HG03196 (cell line): ENCODE data around the gene KIF12.
"Not testable (repeated sequence)": the region's sequence is repeated elsewhere in the genome, so short reads cannot be mapped to it uniquely, and the experiment has no call there.

ENCODE experiments used
- ATAC-seq: cut with Tn5 transposase; IDR thresholded peaks from one replicate; pipeline ENCODE4 v1.9.1; 2021; ENCODE audit not compliant: unreplicated experiment

The KIF12 gene

GRCh38 chr9:114086009-114086408, 13.1 kb downstream of the KIF12 start:
- ATAC-seq = no peak

DNA sequence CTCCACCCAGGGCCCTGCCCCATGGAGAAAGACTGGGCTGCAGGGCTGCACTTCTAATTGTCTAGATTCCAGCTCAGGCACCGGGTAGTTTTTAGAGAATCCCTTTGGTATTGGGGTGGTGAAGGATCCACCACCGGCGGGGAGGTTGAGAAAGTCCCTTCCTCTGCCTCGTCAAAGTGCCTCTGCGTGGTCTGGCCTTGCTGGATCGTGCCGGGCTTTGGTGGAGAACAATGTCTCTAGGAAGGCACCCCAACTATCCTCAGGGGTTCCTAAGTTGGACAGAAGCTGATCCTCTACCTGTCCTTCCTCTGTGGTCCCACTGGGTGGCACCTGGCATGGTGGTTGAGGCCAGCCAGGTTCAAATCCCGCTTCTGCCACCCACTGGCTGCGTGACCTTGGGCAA, 13.7 kb downstream of the KIF12 start:
- ATAC-seq = no peak

DNA sequence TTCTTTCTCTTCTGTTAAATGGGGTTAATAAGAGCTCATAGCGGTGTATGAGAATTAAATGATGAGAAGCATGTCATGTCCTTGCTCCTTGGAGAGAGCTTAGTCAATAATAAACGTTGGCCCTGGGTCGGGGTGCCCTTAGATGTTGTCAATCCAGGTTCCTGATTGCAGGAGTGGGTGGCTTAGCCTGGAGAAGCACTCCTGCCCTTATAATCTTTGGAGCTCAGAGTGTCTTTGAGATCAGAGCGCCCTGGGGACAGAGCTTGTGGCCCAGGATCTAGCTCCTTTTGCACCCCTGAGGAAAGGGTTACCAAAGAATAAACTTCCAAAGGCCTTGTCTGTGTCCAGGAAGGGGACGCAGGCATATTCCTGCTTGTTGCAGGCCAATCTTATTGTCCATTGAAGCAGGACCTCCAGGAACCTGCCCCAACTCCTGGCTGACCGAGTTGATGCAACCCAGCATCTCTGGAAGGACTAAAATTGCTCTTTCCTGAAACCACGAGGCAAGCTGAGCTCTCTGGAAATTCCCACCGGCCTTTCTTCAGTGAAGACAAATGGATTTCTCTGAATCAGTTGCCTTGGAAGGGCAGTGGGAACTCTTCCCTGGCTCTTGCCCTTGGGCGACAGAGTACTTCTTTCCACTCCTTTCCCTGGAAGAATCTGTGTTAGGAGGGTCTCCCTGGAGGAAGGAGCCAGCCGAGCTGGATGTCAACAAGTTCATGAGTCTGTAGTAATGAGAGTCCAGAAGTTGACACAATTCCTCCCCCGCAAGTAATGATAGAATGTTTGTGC, 14.6 kb downstream of the KIF12 start:
- ATAC-seq = no peak

- no peak for ATAC-seq
Measured at GRCh38 chr9:114083666-114084065, 15.4 kb downstream of the KIF12 start.

DNA sequence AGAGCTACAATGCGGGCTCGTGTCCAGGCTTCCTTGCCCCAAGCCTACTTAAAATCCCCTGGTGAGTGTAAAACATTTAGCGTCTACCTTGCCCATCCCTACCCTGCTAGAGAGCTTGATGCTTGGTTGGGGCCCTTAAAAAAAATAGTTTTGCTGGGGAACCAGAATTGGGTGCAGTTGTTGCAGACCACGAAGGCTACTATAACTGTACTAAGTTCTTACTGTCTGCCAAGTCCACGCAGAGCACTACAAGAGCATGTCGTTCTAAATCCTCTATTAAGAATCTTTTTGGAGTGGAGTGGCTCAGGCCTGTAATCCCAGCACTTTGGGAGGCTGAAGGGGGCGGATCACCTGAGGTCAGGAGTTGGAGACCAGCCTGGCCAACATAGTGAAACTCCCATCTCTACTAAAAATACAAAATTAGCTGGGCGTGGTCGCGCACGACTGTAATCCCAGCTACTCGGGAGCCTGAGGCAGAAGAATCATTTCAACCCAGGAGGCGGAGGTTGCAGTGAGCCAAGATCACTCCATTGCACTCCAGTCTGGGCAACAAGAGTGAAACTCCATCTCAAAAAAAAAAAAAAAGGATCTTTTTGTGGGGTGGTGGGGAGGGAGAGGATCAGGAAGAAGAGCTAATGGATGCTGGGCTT, 16.2 kb downstream of the KIF12 start:
- not testable (repeated sequence) for ATAC-seq

- ATAC-seq = peak; percentile 79
Measured at GRCh38 chr9:114082017-114082762, 16.9 kb downstream of the KIF12 start.

- no peak for ATAC-seq
Measured at GRCh38 chr9:114081441-114082016, 17.6 kb downstream of the KIF12 start.

DNA sequence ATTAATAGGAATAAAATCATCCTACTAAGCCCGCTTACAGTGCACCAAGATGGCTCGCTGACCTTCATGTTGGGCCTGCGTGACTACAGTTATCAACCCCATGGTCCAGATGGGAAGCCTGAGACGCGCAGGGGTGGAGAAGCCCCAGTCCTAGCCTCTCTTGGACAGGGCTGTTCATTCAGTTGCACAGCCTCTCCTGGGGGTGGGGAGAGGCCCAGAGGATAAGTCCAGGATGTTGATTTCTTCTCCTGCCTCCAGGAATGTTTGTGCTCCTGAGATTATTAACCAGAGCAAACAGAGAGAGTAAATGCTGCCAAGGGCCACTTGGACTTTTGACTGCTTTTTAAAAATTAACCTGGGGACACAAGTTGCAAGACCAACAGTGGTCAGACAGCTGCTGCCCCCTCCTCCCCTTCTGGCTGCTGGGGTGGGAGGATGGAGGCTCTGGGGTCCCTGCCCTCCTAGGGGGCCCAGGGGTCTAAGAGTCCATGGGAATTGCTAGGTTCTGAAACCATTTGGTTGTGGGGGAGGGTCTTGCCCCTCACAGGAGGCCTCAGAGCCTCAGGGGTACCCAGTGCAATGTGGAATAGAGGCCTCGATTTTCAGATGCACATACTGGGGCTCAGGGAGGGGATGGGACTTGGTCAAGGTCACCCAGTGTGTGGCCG, 18.2 kb downstream of the KIF12 start:
- no peak for ATAC-seq

- no peak for ATAC-seq
Measured at GRCh38 chr9:114080195-114080772, 18.8 kb downstream of the KIF12 start.

DNA sequence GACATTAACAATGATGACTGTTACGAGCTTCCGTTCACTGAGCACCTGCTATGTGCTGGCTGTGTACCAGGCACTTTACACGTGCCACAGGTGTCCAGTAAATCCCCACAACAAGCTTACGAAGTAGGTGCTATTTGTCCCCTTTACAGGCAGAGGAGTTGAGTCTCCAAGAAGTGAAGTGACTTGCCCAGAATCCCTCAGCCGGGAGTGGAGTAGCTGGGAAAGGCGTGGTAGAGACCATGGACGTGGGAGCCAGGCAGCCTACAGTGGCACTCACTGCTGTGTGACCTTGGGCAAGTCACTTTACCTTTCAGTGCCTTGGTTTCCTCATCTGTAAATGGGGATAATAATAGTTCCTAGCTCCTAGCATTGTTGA, 20.3 kb downstream of the KIF12 start:
- no peak for ATAC-seq

- ATAC-seq = no peak
Measured at GRCh38 chr9:114078021-114078780, 20.9 kb downstream of the KIF12 start, which contains the start of gene AMBP. AMBP (minus strand) TSS chr9:114078300; CDS start chr9:114078209, 91 bp downstream.

DNA sequence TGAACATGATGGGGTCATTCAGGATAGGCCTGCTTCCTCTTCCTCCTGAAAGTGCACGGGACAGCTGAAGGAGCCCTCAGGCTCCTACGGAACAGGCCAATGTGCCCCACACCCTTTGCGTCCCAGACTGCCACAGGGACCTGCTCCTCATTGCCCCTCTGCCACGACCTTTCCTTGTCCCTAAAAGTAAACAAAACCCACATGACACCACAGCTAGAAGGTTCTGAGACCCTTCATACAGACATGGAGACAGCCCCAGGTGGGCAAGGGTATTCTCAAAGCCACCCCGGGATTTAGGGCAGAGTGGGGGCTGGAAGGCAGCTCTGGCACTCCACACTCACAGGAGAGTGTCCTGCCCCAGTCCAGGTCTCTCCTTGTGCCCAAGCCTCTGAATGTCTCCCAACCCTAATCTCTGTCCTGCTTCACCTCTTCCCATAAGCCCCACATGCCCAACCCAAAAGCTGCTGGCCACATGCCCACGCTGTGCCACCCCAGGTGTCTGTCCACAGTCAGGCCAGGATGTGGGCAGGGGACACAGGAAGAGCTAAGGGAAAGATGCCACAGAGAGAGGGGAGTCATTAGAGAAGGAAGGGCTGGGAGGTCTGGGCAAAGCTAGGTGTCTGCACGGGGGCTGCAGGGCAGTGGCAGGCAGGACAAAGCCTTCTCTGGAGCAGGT, 21.8 kb downstream of the KIF12 start:
- no peak for ATAC-seq

GRCh38 chr9:114076237-114077161, 22.6 kb downstream of the KIF12 start:
- no peak for ATAC-seq

- no peak for ATAC-seq
Measured at GRCh38 chr9:114075602-114076001, 23.5 kb downstream of the KIF12 start.

GRCh38 chr9:114072184-114073140, 26.6 kb downstream of the KIF12 start:
- ATAC-seq = no peak

- ATAC-seq = no peak
Measured at GRCh38 chr9:114071197-114071795, 27.8 kb downstream of the KIF12 start.
